ENCODE results near the gene MS4A6E. TPM values are rescaled to one million over a fixed set of nuclear protein-coding genes. Genes with fewer than 3 reads are reported as not detected.

The MS4A6E gene
- total and polyA plus RNA-seq, 2 donors, result 0.57 to 2.5 TPM

- Histone ChIP-seq H3K36me3 (ENCODE audit: control insufficient read depth in 2 of 2, insufficient read depth in 2 of 2, low read length in 1 of 2) (no peaks in the 10 kb centered on the region), H3K27ac (ENCODE audit: low read depth in 1 of 2, low read length in 1 of 2) (peak within 1 kb of the TSS in 1 of 2 donors; percentile 32), H3K4me1 (ENCODE audit: control insufficient read depth in 2 of 2, insufficient read depth in 2 of 2, low read length in 2 of 2) (no peaks in the 10 kb centered on the region), H3K4me3 (ENCODE audit: low read length in 2 of 2) (no peak within 1 kb of the TSS), H3K27me3 (ENCODE audit: control insufficient read depth in 2 of 2, insufficient read depth in 1 of 2, low read length in 1 of 2) (no peaks in the 10 kb centered on the region), H3K9me3 (ENCODE audit: control insufficient read depth in 2 of 2, insufficient read depth in 1 of 2, low read length in 1 of 2) (no peaks in the 10 kb centered on the region)
- 4% methylated on average over 3 of the region's 3 CpGs for WGBS
- DNase-seq (ENCODE audit: low read depth in 6 of 9, low spot score in 9 of 9), result peak in 5 of 9 donors; percentile 10 to 55 (median 15)
Measured at GRCh38 chr11:60378354-60378753, 51.3 kb downstream of the MS4A6E start, which contains the start of gene MS4A7. TSS of gene MS4A7 (plus strand) at chr11:60378532. CDS start at chr11:60383142, 4,610 bp downstream.

GRCh38 chr11:60389279-60389910, 62.3 kb downstream of the MS4A6E start:
- Histone ChIP-seq H3K4me1 (ENCODE audit: control insufficient read depth in 2 of 2, insufficient read depth in 2 of 2, low read length in 2 of 2) (no peaks in the 10 kb centered on the region), H3K27ac (ENCODE audit: low read depth in 1 of 2, low read length in 1 of 2) (no peak overlapping the region), H3K36me3 (ENCODE audit: control insufficient read depth in 2 of 2, insufficient read depth in 2 of 2, low read length in 1 of 2) (no peaks in the 10 kb centered on the region), H3K4me3 (ENCODE audit: low read length in 2 of 2) (no peak overlapping the region), H3K9me3 (ENCODE audit: control insufficient read depth in 2 of 2, insufficient read depth in 1 of 2, low read length in 1 of 2) (no peaks in the 10 kb centered on the region), H3K27me3 (ENCODE audit: control insufficient read depth in 2 of 2, insufficient read depth in 1 of 2, low read length in 1 of 2) (no peaks in the 10 kb centered on the region)
- WGBS, result 87% methylated on average over 5 of the region's 5 CpGs
- peak in 1 of 9 donors; percentile 18 for DNase-seq (ENCODE audit: low read depth in 6 of 9, low spot score in 9 of 9)

- Histone ChIP-seq H3K4me1 (ENCODE audit: control insufficient read depth in 2 of 2, insufficient read depth in 2 of 2, low read length in 2 of 2) (no peaks in the 10 kb centered on the region), H3K27me3 (ENCODE audit: control insufficient read depth in 2 of 2, insufficient read depth in 1 of 2, low read length in 1 of 2) (no peaks in the 10 kb centered on the region), H3K27ac (ENCODE audit: low read depth in 1 of 2, low read length in 1 of 2) (no peak overlapping the region), H3K4me3 (ENCODE audit: low read length in 2 of 2) (no peak overlapping the region), H3K36me3 (ENCODE audit: control insufficient read depth in 2 of 2, insufficient read depth in 2 of 2, low read length in 1 of 2) (no peaks in the 10 kb centered on the region), H3K9me3 (ENCODE audit: control insufficient read depth in 2 of 2, insufficient read depth in 1 of 2, low read length in 1 of 2) (no peaks in the 10 kb centered on the region)
- DNase-seq (ENCODE audit: low read depth in 6 of 9, low spot score in 9 of 9), result no peak
Measured at GRCh38 chr11:60390419-60390818, 63.4 kb downstream of the MS4A6E start.

Other genes with a start within 250 kb of the MS4A6E start
- gene MS4A2, start 238.6 kb upstream of the MS4A6E start, total RNA-seq, result 0.42 TPM
- gene MS4A2, start 238.6 kb upstream of the MS4A6E start, polyA plus RNA-seq, result 0.05 TPM
- 102 TPM for gene MS4A6A, start 144.2 kb upstream of the MS4A6E start, total RNA-seq
- gene MS4A6A, start 144.2 kb upstream of the MS4A6E start, polyA plus RNA-seq, result 174 TPM
- gene MS4A4E, start 84.1 kb upstream of the MS4A6E start, total RNA-seq, result 0.24 TPM
- gene MS4A4E, start 84.1 kb upstream of the MS4A6E start, polyA plus RNA-seq, result 1.9 TPM
- gene MS4A4A, start 46.6 kb upstream of the MS4A6E start, total RNA-seq, result 14.1 TPM
- gene MS4A4A, start 46.6 kb upstream of the MS4A6E start, polyA plus RNA-seq, result 55.6 TPM
- gene MS4A7, start 51.3 kb downstream of the MS4A6E start, total RNA-seq, result 13.4 TPM
- gene MS4A7, start 51.3 kb downstream of the MS4A6E start, polyA plus RNA-seq, result 21.8 TPM
- 0.42 TPM for gene MS4A14, start 69.2 kb downstream of the MS4A6E start, total RNA-seq
- 1.1 TPM for gene MS4A14, start 69.2 kb downstream of the MS4A6E start, polyA plus RNA-seq
- gene MS4A5, start 102.3 kb downstream of the MS4A6E start, total RNA-seq, result not detected
- 0.05 TPM for gene MS4A5, start 102.3 kb downstream of the MS4A6E start, polyA plus RNA-seq
- 27.5 TPM for gene MS4A1, start 128.6 kb downstream of the MS4A6E start, total RNA-seq
- gene MS4A1, start 128.6 kb downstream of the MS4A6E start, polyA plus RNA-seq, result 98.4 TPM
- gene MS4A12, start 165.5 kb downstream of the MS4A6E start, total RNA-seq, result 0.05 TPM
- 0.39 TPM for gene MS4A12, start 165.5 kb downstream of the MS4A6E start, polyA plus RNA-seq
- gene MS4A13, start 188.1 kb downstream of the MS4A6E start, total RNA-seq, result not detected
- not detected for gene MS4A13, start 188.1 kb downstream of the MS4A6E start, polyA plus RNA-seq

All from thymus (tissue), 11 donors.